Measurements from ENCODE around the gene GALNS.

GRCh38 chr16:88867581-88868246 is 11.0 kb upstream of the GALNS start:
- TF ChIP-seq CTCF (IDR thresholded peaks at IDR 0.05) (no peak), EZH2 (IDR thresholded peaks at IDR 0.05; ENCODE audit: borderline replicate concordance, insufficient read depth, low read depth, low read length, poor library complexity, severe bottlenecking) (no peak)

Data from B cell (primary cell).